ENCODE data around the gene EAPP. TPM values are rescaled to one million over a fixed set of nuclear protein-coding genes. Genes with fewer than 3 reads are reported as not detected.

The EAPP gene
- total and polyA plus RNA-seq, 2 of the 13 experiments (the other 11 are each of a cell fraction or from before 2014, with no cell fraction given): 68.7 to 110 TPM

- no peak for TF ChIP-seq ZNF530 (CRISPR knock-in tag; IDR thresholded peaks at IDR 0.05; ENCODE audit: low read depth)
- TF ChIP-seq MYPOP (CRISPR knock-in tag; IDR thresholded peaks at IDR 0.05): peak; percentile 92
- TF ChIP-seq THRA (CRISPR knock-in tag; IDR thresholded peaks at IDR 0.05; ENCODE audit: borderline replicate concordance): peak; percentile 86
- TF ChIP-seq SMC3 (IDR thresholded peaks at IDR 0.05; ENCODE audit: low read length): peak; percentile 30; the same call in 1 of the 2 replicates
- peak; percentile 94 for TF ChIP-seq XRCC5 (optimal IDR thresholded peaks at IDR 0.05; ENCODE audit: low read length)
- 0 out of 2 replicates have a peak, but pooled peaks have one; percentile 75 for TF ChIP-seq PRMT3 (CRISPR knock-in tag; IDR thresholded peaks at IDR 0.05; ENCODE audit: borderline replicate concordance, low read depth)
- peak; percentile 96; the same call in 1 of the 2 replicates for TF ChIP-seq ZSCAN20 (CRISPR knock-in tag; IDR thresholded peaks at IDR 0.05; ENCODE audit: borderline replicate concordance)
- peak; percentile 99 for TF ChIP-seq ZNF124 (CRISPR knock-in tag; IDR thresholded peaks at IDR 0.05)
- TF ChIP-seq KLF15 (CRISPR knock-in tag; IDR thresholded peaks at IDR 0.05; ENCODE audit: borderline replicate concordance): peak; percentile 97; the same call in 1 of the 2 replicates
- peak; percentile 91 for TF ChIP-seq ZNF143 (CRISPR knock-in tag; IDR thresholded peaks at IDR 0.05)
- TF ChIP-seq HMG20B (CRISPR knock-in tag; conservative IDR thresholded peaks at IDR 0.05): peak; percentile 92
- TF ChIP-seq DMAP1 (CRISPR knock-in tag; IDR thresholded peaks at IDR 0.05): peak; percentile 98
- peak; percentile 94; the same call in 1 of the 2 replicates for TF ChIP-seq ZNF780A (CRISPR knock-in tag; IDR thresholded peaks at IDR 0.05)
- TF ChIP-seq EZH2 (conservative IDR thresholded peaks at IDR 0.05; ENCODE audit: low read depth, low read length): no peak
- TF ChIP-seq MAF1 (CRISPR knock-in tag; IDR thresholded peaks at IDR 0.05; ENCODE audit: borderline replicate concordance): peak; percentile 99
- TF ChIP-seq ZFX (CRISPR knock-in tag; IDR thresholded peaks at IDR 0.05; ENCODE audit: low read depth): peak; percentile 100
- peak; percentile 77 for TF ChIP-seq ZNF326 (CRISPR knock-in tag; IDR thresholded peaks at IDR 0.05; ENCODE audit: borderline replicate concordance)
- no peak for TF ChIP-seq CHCHD3 (CRISPR knock-in tag; IDR thresholded peaks at IDR 0.05)
- TF ChIP-seq BRF2 (CRISPR knock-in tag; IDR thresholded peaks at IDR 0.05): peak; percentile 49; the same call in 1 of the 2 replicates
- TF ChIP-seq RFXANK (CRISPR knock-in tag; IDR thresholded peaks at IDR 0.05): peak; percentile 91
- TF ChIP-seq MIER2 (CRISPR knock-in tag; IDR thresholded peaks at IDR 0.05): peak; percentile 78
- TF ChIP-seq ZNF883 (CRISPR knock-in tag; IDR thresholded peaks at IDR 0.05; ENCODE audit: not compliant biosample characterization): peak; percentile 99
- TF ChIP-seq SMAD3 (CRISPR knock-in tag; IDR thresholded peaks at IDR 0.05): peak; percentile 99
- peak; percentile 87 for TF ChIP-seq JUND (CRISPR knock-in tag; IDR thresholded peaks at IDR 0.05)
- TF ChIP-seq PHF8 (CRISPR knock-in tag; IDR thresholded peaks at IDR 0.05): peak; percentile 100
- TF ChIP-seq ZNF570 (CRISPR knock-in tag; IDR thresholded peaks at IDR 0.05; ENCODE audit: borderline replicate concordance): peak; percentile 94; the same call in 1 of the 2 replicates
- TF ChIP-seq ZNF724P (CRISPR knock-in tag; IDR thresholded peaks at IDR 0.05; ENCODE audit: borderline replicate concordance): peak; percentile 97
- TF ChIP-seq DNMT1 (CRISPR knock-in tag; IDR thresholded peaks at IDR 0.05): peak; percentile 89; the same call in 1 of the 2 replicates
These were observed at the start of gene EAPP (continued) for GRCh38 chr14:34539407-34540180.
